ENCODE results near the gene NME9.
A peak's percentile ranks its signal among the peaks of the same experiment; 100 is the strongest.
"Not testable (repeated sequence)": the region's sequence is repeated elsewhere in the genome, so short reads cannot be mapped to it uniquely, and the experiment has no call there.

Gene NME9, protein sequence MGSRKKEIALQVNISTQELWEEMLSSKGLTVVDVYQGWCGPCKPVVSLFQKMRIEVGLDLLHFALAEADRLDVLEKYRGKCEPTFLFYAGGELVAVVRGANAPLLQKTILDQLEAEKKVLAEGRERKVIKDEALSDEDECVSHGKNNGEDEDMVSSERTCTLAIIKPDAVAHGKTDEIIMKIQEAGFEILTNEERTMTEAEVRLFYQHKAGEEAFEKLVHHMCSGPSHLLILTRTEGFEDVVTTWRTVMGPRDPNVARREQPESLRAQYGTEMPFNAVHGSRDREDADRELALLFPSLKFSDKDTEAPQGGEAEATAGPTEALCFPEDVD

DNA sequence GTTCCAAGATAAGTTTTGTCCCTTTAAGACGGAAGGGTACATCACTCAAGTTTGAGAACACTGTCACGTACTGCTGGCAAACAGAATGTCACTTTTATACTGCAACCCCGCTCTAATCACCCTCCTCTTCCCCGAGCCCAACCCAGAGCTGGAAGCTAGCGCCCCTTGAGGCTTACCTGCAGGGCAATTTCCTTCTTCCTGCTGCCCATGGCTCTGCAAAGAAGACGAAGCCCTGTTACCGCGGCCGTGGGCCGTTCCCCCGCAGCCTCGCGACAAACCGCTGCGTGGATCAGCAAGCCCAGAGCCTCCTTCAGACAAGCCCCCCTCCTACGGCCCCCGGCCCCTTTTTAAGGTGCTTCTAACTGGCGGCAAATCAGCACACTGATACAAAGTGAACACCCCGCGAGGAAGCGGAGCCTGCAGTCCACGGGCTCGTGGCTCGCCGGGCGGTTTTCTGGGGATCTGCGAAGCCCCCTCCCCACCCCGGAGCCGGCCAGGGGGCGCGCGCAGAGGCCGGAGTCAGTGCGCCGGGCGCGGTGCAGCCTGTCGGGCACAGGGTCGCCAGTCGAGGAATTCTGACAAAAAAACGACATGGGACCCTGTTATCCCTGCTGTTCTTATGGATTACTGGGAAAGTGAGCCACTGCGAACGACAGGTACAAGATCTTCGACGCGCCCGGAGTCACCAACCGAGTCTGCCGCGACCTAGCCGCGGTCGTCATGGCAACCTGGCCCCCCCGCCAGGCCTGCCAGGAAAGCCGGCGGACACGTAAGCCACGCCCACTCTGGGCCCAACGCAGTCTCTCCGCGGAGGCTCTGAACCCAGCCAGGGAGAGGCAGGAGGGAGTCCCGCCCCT is at the start of gene NME9:
Gene NME9 (minus strand): TSS at position 725 of the 857 bp plus-strand sequence. CDS start 516 bp downstream, at position 209.
- DNase-seq (ENCODE audit: low read depth) = peak; percentile 81

DNA sequence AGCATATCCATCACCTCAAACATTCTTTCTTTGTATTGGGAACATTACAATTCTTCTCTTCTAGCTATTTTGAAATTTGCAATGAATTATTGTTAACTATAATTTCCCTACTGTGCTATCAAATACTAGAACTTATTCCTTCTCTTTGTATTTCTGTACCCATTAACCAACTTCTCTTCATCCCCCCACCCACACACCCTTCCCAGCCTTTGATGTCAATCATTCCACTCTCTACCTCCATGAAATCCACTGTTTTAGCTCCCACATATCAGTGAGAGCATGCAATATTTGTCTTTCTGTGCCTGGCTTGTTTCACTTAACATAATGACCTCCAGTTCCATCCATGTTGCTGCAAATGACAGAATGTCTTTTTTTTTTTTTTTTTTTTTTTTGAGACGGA is 49.3 kb upstream of the NME9 start:
- no peak for DNase-seq (ENCODE audit: low read depth)

DNA sequence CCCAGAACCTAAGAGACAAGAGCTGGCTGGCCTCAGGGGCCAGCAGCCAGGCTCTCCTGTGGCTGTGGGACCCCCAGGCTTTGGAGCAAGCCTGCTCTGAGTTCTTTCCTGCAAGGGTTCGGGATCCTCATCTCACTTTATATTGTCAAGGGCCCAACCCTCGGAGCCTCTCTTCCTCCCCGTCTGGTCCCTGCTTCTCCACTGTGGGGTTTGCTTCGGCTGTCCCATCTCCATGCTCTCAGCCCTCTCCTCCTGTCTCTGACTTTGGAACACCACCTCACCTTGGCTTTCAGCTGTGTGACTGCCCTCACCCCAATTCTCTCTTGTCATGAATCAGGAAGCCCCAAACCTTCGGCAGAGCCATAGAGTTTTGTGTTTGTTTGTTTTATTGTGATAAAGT is 48.7 kb upstream of the NME9 start:
- DNase-seq (ENCODE audit: low read depth) = no peak

DNA sequence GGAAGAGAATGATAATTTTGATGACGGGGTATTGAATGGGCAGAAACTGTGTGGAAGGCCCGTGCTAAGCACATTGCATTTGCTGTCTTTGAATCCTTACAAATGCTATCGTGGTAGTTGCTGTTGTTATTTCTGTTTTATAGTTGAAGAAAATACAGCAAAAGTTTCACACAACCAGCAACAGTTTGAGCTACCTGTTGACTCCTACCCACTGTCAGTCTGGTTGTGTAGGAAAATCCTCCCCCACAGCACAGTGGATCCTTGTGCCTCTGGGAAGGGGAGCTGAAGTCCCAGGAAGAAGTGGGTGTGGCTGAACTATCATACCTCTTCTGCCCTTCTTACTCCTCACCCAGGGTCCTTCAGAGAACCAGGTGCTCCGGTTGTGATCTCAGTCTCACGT is 48.2 kb upstream of the NME9 start:
- no peak for DNase-seq (ENCODE audit: low read depth)

DNA sequence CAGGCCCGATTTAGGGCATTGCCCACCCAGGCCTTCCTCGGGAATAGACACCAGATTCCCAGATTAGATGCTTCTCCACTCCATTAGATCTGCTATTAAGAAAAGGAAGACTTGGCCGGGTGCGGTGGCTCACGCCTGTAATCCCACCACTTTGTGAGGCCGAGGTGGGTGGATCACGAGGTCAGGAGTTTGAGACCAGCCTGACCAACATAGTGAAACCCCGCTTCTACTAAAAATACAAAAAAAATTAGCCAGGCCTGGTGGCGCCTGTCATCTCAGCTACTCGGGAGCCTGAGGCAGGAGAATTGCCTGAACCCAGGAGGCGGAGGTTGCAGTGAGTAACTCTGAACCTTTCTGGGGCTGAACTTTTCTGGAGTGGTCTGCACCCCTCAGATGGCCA is 47.6 kb upstream of the NME9 start:
- not testable (repeated sequence) for DNase-seq (ENCODE audit: low read depth)

DNA sequence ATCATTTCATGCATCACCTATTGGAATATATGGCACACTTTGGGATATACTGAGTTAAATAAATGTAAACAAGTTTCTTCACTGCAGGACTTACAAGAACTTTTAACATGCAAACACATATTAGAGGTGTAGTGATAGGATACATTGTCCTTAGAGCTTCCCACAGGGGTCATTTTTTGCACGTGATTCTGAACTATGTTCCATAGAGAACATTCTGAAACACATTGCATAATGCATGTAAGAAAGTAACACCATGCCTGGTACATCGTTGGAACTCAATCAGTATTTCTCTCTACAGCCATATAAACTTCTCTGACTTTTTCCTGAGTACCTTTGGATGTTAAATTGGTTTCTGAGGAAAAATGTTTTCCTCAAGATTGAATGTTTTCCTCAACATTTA is 47.0 kb upstream of the NME9 start:
- DNase-seq (ENCODE audit: low read depth) = no peak

DNA sequence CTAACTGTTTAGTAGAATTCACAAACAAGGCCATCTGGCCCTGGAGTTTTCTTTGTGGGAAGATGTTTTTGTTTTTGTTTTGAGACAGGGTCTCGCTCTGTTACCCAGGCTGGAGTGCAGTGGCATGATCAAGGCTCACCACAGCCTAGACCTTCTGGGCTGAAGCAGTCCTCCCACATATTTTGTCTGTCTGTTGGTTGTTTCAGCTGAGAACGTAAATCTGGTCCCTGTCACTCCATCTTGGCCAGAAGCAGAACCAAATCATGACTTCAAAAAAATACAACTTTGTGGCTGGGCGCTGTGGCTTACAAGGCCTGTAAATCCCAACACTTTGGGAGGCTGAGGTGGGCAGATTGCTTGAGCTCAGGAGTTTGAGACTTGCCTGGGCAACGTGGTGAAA is 45.8 kb upstream of the NME9 start:
- no peak for DNase-seq (ENCODE audit: low read depth)

DNA sequence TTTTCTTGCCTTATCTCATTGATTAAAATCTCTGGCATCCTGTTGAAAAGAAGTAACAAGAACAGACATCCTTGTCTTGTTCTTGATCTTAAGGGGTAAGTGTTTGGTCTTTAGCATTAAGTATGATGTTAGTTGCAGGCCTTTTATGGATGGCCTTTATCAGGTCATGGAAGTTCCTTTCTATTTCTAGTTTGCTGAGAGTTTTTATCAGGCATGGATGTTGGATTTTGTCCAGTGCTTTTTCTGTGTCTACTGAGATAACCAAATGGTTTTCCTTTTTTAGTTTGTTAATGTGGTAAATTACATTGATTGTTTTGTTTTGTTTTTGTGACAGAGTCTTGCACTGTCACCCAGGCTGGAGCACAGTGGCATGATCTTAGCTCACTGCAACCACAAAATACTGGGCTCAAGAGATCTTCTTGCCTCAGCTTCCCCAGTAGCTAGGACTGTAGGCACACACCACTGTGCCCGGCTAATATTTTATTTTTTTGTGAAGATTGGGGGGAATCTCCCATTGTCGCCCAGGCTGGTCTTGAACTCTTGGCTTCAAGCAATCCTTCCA is 45.0 kb upstream of the NME9 start:
- DNase-seq (ENCODE audit: low read depth) = no peak

DNA sequence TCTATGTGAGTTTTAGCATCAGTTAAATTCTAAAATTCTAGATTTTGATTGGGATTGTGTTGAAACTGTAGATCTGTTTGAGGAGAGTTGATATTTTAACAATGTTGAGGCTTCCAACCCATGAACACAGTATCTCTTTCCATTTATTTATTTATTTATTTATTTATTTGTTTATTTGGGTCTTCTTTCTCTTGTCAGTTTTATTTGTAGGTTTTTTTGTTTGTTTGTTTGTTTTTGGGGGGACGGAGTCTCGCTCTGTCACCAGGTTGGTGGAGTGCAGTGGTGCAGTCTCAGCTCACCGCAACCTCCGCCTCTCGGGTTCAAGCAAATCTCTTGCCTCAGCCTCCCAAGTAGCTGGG is 44.1 kb upstream of the NME9 start:
- DNase-seq (ENCODE audit: low read depth) = no peak

DNA sequence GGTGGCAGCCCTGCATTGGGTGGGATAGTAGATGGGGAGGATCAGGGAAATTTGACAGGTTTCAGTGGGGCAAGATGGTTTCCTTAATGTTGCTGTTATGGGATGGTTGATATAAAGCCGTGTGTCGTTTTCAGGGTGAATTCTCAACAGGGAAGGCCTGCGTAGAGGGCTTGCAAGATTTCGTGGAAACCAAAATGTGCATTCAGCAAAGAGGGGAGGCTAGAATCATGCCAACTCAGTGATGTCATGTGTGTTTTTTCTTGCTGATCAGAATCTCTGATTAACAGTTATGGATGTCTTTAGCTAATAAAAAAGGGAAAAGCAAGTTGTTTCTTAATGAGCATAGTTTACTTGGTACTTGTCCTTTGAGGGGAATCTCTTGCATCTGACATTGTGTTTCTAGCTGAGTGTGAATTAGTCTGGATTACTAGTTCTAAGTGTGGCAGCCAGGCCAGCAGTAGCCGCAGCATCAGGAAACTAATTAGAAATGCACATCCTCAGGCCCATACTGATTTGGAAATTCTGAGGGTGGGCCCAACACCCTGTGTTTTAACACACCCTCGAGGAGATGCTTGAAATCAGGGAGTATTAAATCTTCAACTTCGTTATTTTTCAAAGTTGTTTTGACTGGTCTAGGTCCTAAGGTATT is 43.6 kb upstream of the NME9 start:
- DNase-seq (ENCODE audit: low read depth) = no peak

DNA sequence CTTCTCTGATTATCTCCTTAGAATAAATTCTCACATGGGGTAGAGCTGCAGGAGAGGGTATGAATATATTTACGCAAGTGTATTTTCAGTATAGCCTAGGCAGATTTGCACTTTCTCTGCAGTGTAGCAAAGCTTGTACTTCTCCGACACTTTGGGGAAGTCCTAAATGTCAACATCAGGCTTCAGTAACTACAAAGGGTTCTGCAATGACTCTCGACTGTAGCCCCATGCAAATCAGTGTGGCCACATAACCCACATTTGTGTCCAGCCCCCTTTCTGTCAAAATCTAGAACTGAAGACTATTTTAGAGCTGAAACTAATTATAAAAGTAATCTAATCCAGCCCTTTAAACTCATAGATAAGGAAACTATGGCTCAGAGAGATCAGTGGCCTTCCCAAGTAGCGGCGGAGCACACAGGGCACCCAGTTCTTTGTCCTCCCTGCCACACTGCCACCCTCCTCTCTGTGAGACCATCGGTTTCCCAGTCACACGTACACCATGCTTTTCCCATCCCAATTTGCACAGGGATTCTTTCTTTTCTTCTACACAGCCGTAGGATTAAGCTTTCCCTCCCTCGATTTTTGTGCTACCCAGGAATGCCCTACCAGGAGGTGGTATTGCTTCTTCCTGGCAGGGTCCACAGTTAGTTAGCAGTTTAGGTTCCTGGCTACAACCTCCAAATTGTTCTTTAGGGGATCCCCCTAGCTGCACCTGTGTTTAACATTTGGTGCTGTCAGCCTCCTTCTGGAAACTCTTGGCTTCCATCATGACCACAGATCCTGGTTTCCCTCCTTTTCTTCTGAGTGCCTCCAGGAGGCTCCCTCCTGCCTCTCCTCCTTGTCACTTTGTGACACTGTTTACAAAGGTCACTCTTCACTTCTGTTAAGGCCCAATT is 41.7 kb upstream of the NME9 start:
- no peak for DNase-seq (ENCODE audit: low read depth)

DNA sequence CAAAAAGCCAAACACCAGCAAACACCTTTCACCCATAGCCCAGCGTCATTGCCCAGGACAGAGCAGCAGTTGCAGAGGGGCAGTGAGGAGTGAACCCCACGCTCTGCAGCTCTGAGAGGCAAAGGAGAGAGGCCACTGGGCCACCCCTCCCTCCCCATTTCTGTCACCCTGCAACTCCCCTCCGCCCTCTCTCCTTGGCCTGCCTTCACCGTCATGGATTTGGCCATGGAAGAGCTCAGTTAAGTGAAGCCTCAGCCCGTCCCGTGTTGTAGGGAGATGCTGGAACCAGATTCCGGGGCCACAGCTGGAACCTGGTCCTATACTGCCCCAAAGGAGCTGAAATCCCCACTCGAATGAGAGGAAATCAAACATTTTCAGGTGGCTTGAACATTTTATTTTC is 40.7 kb upstream of the NME9 start:
- DNase-seq (ENCODE audit: low read depth) = no peak

DNA sequence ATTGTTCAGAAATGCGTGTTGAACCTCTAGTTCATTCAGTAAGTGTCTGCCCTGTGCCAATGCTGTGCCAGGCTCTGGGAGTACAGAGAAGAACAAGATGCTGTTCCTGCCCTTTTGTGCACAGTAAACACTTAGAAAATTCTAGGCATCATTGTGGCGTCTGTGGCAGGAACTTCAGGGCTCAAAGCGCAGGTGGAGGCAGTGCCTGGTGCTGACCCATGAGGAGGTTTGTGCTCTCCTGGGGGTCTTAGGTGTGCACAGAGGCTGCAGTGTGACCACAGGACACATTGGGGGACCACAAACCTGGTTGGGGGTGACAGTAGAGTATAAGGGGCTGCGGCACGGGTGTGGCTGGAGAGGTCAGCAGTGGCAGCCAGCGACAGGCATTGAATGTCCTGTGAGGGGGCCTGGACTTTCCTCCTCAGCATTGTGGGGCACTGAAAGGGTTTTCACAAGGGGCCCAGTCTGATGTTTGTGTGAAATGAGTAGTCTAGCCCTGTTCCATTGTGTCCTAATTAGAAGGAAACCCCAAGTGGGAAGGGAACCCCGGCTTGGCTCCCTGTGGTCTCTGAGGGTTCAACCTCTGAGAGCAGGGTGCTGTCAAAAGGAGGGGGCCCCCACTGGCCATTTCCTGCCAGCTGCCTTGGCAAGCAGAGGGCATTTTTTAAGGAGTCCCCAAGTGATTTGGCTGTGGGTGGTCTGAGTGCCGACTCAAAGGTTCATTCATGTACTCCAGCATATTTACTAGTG is 39.7 kb upstream of the NME9 start:
- DNase-seq (ENCODE audit: low read depth) = no peak

DNA sequence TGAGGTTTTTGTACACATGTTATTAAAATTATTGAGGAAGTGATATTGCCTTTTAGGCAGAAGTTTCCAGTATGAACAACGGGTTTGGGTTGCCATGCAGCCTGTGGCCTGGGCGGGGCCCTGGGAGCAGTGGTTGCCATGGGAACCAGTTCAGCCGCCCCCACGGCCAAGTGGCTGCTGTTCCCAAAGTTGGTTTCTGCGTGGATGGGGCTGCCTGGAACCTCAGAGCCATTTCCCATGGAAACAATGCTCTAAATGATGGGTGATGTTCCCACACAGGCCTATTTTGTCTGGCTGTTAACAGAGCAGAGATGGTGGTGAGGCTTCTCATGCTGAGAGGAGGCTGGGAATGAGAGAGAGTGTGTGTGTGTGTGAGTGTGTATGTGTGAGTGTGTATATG is 38.3 kb upstream of the NME9 start:
- DNase-seq (ENCODE audit: low read depth) = no peak

DNA sequence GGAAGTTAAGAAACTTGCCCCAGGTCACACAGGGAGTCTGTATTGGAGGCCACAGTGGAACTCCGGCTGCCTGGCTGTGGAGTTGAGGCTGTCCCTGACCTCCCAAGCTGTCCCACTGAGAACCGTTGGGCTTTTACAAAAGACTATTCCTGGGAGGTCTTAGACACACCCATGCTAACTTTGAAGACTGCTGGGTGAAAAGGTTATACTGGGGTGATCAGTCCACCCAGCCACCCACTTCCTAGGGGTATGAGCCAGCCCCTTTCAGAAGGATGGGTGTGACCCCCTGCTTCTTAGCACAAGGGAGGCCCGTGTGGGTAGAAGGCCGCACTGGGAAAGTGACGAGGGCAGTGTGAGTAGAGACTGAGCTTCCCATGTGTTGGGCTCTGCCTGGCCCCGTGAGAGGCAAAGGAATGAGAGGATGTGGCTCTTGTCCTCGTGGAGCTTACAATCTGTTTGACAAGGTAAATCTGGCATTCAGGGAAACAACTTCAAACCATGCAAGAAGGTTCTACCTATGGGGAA is 37.7 kb upstream of the NME9 start:
- no peak for DNase-seq (ENCODE audit: low read depth)

DNA sequence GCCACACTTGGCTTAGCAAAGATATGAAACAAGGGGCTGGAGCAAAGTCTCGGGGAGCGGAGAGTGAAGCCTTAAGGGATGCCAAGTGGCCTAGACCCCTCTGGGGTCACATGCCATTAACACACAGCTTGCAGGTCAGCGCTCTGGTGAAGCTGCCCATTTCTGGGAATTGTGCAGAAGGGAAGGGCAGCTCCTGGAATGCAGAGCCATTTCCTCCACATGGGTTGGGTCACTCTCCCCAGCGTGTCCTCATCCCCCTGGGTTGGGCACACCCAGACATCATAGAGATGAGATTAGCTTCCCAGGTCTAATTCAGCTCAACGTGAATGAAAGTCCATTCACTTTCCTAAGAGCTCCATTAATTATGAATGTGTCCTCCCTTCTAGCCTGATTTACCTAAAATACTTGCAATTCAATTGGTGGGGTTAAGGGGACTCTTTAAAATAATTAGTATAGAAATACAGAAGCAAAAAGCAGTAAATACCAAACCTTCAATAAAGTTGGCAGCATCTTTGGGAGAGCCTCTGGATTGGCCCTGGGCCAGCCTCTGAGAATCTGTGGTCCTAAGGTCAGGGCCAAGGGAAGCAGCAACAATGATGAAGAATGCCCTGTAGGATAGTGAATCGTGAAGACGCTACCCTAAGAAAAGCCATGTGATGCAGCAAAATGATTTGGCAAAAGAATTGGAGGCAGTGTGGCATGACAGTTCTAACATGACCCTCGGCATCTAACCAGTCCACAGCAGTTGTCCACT is 36.5 kb upstream of the NME9 start:
- DNase-seq (ENCODE audit: low read depth) = no peak

DNA sequence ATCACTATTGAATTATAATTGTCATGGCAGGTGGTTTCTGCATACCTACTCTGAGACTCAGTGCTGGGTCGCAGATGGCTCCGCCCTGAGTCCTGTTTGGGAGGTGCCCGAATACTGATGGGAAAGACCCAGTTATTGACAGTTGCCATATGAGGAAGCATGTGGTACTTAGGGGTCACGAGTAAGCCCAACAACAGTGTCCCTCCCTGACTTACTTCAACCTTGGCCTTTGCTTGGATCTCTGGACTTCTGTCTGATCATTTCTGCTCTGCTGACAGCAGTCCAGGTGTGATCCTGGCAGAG is 35.6 kb upstream of the NME9 start:
- no peak for DNase-seq (ENCODE audit: low read depth)

DNA sequence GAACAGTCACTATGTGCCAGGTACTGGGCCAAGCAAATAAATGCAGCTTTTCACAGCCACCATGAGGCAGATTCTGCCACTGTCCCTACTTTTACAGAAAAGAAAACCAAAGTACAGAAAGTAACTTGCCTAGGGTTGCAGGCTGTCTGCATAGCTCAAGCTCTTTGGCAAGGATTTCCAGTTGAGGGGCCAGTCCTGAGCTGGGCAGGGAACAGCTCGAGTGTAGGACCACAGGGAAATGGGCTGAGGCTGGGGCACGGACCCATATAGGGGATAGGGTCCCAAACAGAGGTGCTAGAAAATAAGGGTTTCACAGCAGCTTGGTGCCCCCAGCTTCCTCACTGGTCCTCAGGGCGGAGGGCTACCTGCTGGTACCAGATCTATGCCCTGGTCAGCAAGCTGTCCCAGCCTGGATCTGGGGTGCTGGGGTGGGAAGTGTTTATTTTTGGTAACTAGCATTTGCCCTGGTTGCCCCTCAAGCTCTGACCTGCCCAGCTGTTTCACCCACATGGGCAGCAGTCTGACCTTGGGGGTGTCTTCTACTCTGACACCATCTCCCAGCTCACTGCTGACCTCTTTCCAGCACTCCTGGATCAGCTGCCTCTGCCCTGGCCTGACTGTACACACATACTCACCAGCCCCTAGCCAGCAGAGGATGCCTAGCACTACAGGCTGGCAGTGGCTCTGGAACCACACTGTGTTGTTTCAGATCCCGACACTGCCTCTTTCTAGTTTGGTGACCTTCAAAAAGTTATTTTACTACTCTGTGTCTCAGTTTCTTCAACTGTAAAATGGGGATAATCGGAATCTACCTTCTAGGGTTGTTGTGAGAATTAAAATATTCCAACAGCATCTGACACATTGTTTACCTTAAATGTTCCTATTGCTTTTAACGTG is 35.0 kb upstream of the NME9 start:
- DNase-seq (ENCODE audit: low read depth) = no peak

DNA sequence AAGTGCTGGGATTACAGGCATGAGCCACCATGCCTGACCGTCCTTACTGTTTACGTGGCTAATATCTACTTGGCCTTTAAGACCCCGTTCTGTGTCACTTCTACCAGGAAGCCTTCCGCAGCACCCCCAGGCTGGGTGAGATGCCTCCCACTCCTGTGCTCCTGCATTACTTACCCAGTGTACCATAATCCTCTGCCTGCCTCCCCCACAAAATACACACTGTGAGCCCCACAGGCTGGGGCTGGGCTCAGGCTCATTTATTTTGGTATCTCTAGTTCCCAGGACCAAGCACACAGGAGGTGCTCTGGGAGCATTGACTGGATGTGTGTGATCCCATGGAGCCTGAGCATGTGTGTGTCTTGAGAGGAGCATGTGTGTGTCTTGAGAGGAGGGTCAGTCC is 33.7 kb upstream of the NME9 start:
- DNase-seq (ENCODE audit: low read depth) = no peak
